Activated gamma-delta T cell treated with anti-CD3 and anti-CD28 coated beads, Interleukin-2, amount 50 U/mL, for 16 hours (primary cell): ENCODE results near the gene PLK4.
"Not testable (repeated sequence)": the region's sequence is repeated elsewhere in the genome, so short reads cannot be mapped to it uniquely, and the experiment has no call there.

Experiments
- DNase-seq: peaks from one replicate; pipeline ENCODE4 v3.0.0-alpha.2; 2020; ENCODE audit warnings: low read depth

Gene PLK4

DNA sequence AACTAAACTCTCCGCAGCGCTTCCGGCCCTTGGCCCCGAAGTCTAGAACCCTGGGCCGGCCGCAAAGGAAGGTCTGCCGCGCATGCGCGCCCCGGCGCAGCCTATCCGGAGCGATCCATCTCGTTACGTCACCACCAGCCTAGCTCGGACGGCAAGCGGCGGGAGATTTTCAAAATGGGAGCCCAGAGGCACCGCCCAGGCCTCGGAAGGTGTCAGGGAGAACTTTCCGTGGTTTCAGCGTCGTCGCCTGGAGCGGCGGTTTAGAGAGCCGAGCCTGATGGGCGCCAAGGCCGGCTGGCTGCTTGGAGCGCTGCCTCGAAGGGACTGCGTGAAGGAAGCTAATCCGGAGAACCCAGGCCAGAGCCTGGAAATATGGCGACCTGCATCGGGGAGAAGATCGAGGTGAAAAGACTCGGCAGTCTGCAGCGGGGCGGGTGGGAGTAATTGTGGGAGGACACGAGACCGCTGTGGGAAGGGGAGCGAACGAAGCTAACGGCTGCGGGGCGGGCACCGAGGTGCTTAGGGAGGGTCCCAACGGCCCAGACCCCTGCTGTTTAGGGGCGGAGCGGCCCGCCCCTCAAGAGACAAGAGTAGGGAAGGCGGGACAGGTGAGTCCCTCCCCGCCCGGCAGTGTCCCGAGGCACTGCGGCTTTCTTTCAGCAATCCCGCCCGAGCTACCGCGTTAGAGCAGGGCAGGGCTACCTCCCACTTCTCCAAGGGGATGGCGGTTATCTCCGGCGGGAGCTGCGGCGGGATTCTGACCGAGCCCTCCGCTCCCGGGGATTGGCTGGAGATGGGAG is at the start of gene PLK4:
Gene PLK4 (plus strand): TSS at position 131 of the 800 bp plus-strand sequence. CDS start 242 bp downstream, at position 373.
- peak; percentile 91 for DNase-seq

DNA sequence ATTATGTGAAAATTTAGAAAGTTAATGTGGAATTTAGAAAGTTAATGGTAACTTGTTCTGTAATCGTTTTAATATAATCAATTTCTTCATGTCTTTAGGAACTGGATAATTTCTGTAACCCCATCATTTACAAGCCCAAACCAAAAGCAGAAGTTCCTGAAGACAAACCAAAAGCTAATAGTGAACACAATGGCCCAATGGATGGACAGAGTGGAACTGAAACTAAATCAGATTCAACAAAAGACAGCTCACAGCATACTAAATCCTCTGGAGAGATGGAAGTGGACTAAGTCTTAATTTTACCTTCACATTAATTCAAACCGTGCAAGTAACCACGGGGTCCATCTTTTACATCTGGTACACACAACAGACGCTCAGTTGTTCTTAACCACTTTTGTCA is 48.1 kb upstream of the PLK4 start:
- DNase-seq = no peak

DNA sequence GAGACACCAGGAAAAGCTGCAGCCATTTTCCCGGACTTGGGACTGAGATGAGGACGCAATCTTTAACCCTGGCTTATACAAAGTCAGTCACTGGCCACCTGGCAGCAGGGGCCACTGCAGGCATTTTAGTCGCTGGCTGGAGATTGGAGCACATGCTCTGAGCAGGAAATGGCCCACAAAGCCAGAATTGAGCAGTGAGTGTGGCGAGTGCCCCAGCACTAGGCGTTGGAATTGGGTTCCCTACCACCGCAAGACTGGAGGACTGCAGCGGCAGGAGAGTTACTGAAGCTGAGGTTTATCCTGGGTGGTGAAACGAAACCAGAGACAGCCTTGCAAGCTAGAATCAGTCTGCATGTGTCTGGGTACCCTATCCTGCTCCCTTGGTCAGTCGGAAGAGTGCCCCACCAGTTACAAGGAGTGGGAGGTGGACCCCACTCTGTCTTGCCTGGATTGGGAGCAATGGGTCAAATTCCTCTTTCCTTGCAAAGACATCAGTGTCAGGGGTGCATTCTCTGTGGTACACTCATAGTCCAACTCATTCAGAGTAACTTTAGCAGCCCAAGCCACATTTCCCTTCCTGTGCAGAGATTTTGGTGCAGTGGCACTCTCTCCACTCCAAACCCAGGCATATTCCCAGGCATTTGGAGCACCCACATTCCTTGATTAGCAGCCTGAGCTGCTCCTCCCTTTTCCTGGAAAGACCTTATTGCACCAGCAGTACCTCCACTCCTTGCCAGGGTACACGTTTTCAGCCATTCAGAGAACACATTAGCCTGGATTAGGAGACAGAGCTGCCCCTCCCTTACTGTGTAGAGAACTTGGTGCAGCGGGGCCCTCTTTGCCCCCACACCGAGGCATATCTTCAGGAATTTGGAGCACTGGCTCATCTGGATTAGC is 36.7 kb upstream of the PLK4 start:
- DNase-seq = no peak

DNA sequence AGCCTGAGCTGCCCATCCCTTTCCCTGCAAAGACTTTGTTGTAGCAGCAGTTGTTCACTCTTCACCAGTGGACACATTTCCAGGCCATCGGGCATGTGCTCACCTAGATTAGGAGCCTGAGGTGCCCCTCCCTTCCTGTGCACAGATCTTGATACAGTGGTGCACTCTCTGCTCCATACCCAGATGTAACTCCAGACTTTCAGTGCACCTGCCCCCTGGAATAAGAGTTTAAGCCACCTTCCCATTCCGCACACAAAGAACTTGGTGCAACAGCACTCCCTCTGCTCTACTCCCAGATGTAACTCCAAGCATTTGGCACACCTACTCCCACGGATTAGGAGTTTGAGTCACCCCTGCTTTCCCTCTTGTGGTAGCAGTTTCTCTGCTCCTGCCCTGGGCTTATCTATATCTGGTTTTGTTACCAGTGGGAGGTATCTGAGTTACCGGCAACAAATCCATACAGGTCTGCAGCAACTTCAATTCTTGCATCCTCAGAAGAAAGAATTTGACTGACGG is 36.0 kb upstream of the PLK4 start:
- no peak for DNase-seq

DNA sequence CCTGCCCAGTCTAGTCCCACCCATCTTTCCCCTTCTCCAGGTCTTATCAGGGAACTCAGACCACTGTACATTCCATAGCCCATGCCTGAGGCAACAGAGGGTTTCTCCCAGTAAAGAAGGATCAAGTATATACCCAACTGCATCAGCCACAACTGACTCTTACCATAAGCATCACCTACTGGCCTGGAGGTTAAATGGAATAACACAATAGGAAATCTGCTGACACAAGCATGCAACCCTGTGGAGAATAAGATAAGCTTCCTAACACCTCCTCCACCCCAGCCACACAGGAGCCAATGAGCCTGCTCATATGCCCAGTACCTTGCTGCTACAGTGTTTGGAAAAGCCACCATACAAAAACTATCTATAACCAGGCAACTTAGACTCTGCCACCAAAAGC is 34.6 kb upstream of the PLK4 start:
- DNase-seq = no peak

DNA sequence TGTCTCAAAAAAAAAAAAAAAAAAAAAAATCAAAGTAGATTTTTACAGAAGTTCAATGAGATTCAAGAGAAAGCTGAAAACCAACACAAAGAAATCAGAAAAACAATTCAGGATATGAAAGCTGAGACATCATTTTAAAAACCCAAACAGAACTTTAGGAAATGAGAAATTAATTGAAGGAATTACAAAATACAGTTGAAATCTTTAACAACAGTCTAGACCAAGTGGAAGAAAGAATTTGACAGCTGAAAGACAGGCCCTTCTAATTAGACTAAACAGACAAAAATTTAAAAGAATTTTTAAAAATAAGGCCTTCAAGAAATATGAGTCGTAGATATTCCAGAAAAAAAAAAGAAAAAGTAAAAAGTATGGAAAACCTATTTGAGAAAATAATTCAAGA is 33.9 kb upstream of the PLK4 start:
- DNase-seq = no peak

DNA sequence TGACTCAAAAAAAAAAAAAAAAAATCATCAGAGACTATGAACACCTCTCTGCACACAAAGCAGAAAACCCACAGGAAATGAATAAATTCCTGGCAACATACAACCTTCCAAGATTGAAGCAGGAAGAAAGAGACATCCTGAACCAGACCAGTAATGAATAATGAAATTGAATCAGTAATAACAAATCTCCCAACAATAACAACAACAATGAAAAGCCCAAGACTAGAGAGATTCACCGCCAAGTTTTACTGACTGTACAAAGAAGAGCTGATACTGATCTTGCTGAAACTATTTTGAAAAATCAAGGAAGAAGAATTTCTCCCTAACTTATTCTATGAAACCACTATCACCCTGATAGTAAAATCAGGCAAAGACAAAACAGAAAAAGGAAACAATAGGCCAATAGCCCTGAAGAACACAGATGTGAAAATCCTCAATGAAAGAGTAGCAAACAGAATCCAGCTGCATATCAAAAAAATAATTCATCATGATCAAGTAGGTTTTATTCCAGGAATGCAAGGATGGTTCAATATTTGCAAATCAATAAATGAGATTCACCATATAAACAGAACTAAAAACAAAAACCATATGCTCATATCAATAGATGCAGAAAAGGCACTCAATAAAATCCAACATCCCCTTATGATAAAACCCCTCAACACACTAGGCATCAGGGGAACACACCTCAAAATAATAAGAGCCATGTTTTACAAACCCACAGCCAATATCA is 31.0 kb upstream of the PLK4 start:
- DNase-seq = no peak

DNA sequence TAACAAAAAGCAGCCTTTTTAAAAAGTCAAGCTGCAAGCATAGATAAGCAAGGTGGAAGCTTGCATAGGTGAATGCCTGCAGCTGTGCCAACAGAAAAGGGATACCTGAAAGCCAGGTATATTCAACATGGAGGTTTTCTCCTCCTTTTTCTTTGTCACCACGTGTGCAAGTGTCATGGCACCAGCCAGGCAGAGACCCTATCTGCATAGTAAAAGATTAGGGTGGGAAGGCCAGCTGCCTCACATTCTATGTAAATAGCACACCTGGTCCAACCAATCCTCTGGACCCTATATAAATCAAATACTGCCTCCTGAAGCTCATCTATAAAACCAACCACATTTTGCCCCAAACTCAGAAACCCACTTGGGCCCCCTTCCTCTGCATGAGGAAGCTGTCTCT is 28.0 kb upstream of the PLK4 start:
- DNase-seq = no peak

DNA sequence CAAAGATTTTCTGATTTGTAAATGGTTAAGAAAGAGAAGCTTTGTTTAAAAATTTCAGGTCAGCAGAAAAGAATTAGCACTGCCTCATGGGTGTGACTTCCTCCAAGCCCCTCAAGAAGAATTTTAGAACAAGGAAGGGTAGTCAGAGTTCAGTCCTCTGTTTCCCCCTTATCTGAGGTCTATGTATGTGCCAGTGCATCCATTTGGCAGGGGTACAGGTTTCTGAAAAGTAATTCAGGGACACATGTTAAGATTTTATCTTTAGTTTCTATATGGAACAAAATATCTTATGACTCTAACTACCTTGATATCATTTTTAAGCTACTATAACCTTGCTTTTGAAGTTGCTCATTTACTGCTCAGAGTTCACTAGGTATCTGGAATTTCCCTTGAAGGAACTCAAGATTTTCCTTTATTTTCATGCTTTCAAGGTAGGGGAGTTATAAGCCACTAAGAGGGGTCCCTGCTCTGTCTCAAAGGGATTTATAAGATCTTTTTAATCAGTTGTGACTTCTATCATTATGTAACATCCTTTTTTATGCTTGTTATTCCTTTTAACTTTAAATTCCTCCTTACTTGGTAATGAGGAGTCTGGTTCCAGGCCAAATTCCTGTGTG is 24.4 kb upstream of the PLK4 start:
- DNase-seq = no peak

DNA sequence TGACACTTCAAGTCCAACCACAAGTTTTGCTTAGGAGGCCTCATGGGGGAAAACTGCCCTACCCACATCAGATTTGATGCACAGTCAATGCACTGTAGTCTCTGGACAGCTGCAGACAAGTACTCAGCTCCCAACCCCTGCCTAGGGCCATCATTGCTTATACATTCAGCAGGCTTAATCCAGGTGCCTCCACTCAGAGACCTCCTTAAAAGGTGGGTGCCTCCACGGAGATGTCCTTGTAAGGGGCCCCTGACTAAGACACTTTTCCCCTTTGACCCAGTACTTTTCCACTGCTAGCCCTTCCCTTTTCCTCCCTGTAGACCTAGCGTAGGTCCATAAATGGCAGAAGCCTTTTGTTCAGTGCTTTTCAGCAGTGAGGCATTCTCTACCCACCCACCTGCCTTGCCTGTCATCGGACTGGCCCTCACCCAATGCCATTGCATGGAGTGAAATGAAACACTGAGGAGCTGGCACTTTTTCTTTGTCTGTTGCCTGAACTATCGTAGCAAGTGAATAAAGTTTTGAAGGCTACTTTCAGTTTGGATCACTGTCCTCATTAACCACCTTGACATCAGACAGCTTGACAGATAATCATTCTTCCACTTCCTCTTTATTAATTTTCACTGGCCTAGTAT is 23.8 kb upstream of the PLK4 start:
- no peak for DNase-seq

DNA sequence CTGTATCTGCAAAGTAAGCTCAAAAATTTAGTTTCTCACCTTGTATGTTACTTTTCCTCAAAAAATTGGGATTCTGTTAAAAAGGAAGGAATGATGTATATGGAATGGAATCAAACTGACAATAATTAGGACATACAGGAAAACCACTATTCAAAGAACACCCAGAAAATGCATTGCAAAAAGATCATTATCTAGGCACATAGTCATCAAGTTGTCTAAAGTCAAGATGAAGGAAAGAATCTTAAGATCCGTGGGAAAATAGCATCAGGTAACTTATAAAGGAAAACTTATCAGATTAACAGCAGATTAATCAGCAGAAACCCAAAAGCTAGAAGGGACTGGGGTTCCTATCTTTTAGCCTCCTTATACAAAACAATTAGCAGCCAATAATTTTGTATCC is 23.1 kb upstream of the PLK4 start:
- DNase-seq = no peak

DNA sequence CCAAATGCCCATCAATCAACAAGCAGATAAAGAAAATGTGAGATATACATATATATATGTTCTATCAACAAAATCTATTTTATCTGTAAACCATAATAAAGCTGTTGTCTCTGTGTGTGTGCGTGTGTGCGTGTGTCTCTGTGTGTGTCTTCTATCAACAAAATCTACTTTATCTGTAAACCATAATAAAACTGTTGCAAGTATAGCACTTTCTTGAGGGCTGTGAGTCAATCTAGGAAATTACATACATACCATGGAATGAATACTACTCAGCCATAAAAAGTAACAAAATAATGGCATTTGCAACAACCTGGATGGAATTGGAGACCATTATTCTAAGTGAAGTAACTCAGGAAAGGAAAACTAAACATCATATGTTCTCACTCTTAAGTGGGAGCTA is 12.5 kb upstream of the PLK4 start:
- no peak for DNase-seq

DNA sequence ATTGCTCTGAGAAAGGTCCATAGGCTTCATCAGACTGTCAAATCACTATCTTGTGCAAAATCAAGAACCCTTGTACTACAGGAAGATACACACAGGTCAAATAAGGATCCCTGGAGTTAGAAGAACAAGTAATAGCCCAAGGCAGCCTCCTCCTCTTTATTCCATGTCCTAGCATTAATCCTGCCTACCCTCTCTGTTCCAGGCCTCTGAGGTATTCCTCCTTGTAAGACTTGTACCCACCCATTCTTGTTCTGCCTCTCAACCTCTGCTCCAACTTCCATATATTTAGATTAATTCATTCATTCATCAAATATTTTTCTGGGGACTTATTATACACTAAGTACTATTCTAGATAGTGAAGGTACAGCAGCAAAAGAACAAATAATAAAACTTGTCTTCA is 10.4 kb upstream of the PLK4 start:
- no peak for DNase-seq

DNA sequence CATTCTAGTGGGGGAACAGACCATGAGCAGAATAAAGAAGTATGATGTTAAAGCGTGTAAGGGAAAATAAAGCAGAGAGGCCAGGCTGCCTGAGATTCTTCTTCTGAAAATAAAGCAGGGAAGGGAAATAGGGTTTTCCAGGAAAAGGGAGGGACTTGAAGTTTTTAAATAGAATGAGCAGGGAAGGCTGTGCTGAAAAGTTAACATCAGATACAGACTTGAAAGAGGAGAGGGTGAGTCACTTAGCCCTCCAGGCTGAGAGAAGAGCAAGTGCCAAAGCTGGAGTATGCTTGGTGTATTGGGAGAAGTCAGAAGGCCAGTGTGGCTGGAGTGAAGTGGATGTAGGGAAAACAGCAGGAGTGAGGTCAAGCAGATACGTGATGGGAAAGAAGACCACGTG is 10.0 kb upstream of the PLK4 start:
- DNase-seq = no peak

DNA sequence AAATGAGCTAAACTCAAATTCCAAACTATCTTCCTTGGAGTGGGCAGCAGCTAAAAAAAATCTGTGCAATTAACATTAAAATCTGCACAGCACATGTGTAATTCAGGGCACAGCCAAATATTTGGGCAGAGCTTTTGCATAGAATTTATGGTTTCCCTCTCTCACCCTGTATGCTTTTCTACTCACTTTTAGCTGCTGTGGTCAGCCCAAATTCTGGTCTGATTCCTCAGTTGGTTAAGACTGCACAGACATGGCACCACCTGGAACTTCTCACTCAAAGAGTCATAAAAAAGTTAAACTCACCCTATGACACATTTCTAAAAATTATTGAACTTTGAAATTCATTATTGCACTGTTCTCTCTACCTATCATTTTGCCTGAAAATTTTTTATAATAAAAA is 4.9 kb upstream of the PLK4 start:
- no peak for DNase-seq

DNA sequence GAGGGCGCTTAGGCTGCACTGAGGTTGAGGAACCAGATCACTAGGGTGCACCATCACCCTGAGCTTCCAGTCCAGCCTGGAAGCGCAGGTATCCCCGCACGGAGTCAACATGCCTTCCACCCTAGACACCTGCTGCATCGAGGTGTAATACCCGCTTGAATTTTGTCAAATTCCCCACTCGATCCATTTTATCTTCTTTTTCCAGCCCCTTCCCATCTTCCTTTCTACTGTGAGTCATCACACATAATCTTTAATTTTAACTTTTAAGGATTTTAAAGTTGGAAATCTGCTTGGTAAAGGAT is 821 bp downstream of the PLK4 start:
- no peak for DNase-seq

DNA sequence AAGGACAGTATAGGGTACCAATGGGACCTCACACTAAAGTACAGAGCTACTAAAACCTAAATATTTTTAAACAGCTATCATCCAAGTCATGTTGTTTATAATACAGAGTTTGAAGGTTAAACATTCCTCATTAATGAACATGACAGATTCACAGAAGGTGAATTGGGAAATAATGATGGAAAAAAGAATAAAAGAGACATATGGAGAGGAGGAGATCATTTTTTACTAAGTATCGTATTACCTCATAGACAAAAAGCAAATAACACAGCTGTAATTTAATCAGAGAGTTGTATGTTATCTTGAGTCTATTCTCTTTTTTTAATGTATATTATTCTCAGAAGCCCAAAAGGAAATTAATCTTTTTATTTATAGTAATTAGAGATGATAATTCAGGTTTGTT is 7.9 kb downstream of the PLK4 start:
- DNase-seq = no peak

DNA sequence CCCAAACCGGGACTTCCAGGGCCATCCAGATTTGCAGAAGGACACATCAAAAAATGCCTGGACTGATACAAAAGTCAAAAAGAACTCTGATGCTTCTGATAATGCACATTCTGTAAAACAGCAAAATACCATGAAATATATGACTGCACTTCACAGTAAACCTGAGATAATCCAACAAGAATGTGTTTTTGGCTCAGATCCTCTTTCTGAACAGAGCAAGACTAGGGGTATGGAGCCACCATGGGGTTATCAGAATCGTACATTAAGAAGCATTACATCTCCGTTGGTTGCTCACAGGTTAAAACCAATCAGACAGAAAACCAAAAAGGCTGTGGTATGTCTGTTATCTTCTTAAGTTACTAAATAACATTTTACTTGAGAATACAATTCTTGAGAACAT is 9.2 kb downstream of the PLK4 start:
- DNase-seq = no peak

DNA sequence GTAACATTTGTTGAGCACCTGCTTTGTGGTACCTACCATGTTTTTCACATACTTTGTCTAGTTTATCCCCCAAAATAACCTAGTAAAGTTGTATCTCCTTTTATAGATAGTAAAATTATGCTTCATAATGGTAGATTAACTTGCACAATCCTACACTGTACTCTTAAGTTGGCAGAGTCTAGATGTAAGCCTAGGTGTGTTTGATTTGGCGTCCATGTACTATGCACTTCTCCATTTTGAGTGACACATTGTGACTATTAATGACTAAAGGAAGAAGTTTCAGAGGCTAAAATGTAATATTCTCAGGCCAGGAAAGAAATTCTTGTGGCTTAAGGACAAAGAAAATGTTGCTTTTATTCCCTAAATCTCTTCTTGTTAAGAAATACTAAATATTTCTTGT is 15.4 kb downstream of the PLK4 start:
- DNase-seq = no peak

DNA sequence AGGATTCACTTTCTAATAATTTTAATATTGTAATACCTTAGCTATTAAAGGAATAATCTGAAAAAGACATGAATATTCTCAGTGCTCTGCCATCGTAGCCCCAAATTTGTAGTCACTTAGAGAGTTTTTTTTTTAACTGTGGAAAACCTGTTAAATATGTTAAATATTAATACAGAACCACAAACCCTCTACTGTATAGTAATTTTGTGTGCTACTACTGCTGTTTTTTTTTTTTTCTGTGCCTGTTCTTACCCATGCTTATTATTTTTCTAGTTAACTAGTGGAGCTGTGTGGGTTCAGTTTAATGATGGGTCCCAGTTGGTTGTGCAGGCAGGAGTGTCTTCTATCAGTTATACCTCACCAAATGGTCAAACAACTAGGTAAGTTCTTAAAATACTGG is 15.8 kb downstream of the PLK4 start:
- DNase-seq = no peak

DNA sequence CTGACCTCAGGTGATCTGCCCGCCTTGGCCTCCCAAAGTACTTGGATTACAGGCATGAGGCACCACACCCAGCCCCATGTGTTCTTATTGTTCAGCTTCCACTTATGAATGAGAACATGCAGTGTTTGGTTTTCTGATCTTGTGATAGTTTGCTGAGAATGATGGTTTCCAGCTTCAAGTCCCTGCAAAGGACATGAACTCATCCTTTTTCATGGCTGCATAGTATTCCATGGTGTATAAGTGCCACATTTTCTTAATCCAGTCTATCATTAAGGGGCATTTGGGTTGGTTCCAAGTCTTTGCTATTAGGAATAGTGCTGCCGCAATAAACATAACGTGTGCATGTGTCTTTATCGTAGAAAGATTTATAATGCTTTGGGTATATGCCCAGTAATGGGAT is 19.0 kb downstream of the PLK4 start:
- not testable (repeated sequence) for DNase-seq

DNA sequence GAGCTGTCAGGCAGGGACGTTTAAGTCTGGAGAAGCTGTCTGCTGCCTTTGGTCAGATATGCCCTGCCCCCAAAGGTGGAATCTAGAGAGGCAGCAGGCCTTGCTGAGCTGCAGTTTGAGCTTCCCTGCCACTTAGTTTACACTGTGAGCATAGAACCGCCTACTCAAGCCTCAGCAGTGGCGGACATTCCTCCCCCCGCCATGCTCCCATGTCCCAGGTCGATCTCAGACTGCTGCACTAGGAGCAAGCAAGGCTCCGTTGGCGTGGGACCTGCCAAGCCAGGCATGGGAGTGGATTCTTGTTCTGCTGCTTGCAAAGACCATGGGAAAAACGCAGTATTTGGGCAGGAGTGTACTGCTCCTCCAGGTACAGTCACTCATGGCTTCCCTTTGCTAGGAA is 24.3 kb downstream of the PLK4 start:
- DNase-seq = no peak
